Liver (tissue), 9 donors: Measurements from ENCODE around the gene NASP. TPM values are rescaled to one million over a fixed set of nuclear protein-coding genes. Genes with fewer than 3 reads are reported as not detected.

Experiments used
- DNase-seq: peaks from one replicate; pipeline ENCODE4 v3.0.0-alpha.2; 2017; ENCODE audit warnings: low spot score
- H3K27ac ChIP-seq, 2 donors: one replicate each; pipeline ENCODE4 v1.7.0; 2013; ENCODE audit warnings: inconsistent platforms in 2 of 2, low read length in 2 of 2, control low read depth in 1 of 2, low read depth in 1 of 2, mild to moderate bottlenecking in 1 of 2
- H3K27me3 ChIP-seq, 4 donors: one replicate each; pipeline versions ENCODE4 v1.6.1 to v1.7.0; 2013; ENCODE audit warnings: low read length in 3 of 4, inconsistent platforms in 1 of 4, mild to moderate bottlenecking in 1 of 4, moderate library complexity in 1 of 4; ENCODE audit not compliant: control insufficient read depth in 4 of 4, insufficient read depth in 4 of 4
- H3K36me3 ChIP-seq, 4 donors: one replicate each; pipeline versions ENCODE4 v1.6.1 to v1.7.0; 2013; ENCODE audit warnings: low read length in 3 of 4, mild to moderate bottlenecking in 3 of 4, low read depth in 1 of 4, moderate library complexity in 1 of 4; ENCODE audit not compliant: control insufficient read depth in 4 of 4, insufficient read depth in 3 of 4
- H3K4me1 ChIP-seq, 4 donors: one replicate each; pipeline versions ENCODE4 v1.6.1 to v1.7.0; 2013; ENCODE audit warnings: low read length in 3 of 4, mild to moderate bottlenecking in 3 of 4, moderate library complexity in 1 of 4; ENCODE audit not compliant: control insufficient read depth in 4 of 4, insufficient read depth in 4 of 4
- H3K4me3 ChIP-seq, 3 donors: one replicate each; pipeline versions ENCODE4 v1.6.1 to v1.7.0; 2013; ENCODE audit warnings: low read length in 3 of 3, control low read depth in 1 of 3, low read depth in 1 of 3, mild to moderate bottlenecking in 1 of 3
- H3K9ac ChIP-seq, 2 donors: one replicate each; pipeline ENCODE4 v1.7.0; 2013; ENCODE audit warnings: low read length in 2 of 2, mild to moderate bottlenecking in 2 of 2, moderate library complexity in 2 of 2, control low read depth in 1 of 2, low read depth in 1 of 2
- H3K9me3 ChIP-seq, 4 donors: one replicate each; pipeline versions ENCODE4 v1.6.1 to v1.7.0; 2013; ENCODE audit warnings: low read length in 3 of 4; ENCODE audit not compliant: control insufficient read depth in 4 of 4
- ATF3 ChIP-seq: IDR thresholded peaks from 2 replicates; pipeline ENCODE4 v1.6.1; 2016; ENCODE audit warnings: antibody characterized with exemption
- CTCF ChIP-seq: fragments of 150-350 bp; IDR thresholded peaks from 2 replicates; pipeline ENCODE4 v1.5.1; 2017; ENCODE audit warnings: improper control_type of control experiment, low read depth, low read length; ENCODE audit not compliant: missing input control
- EGR1 ChIP-seq, 2 donors: IDR thresholded peaks; 2 replicates each; pipeline ENCODE4 v1.6.1; 2016 to 2018; ENCODE audit warnings: antibody characterized with exemption in 2 of 2, low read depth in 2 of 2
- FOXA1 ChIP-seq: IDR thresholded peaks from 2 replicates; pipeline ENCODE4 v1.6.1; 2016; ENCODE audit warnings: antibody characterized with exemption
- FOXA2 ChIP-seq: IDR thresholded peaks from 2 replicates; pipeline ENCODE4 v1.6.1; 2016; ENCODE audit warnings: antibody characterized with exemption
- GABPA ChIP-seq, 2 donors: IDR thresholded peaks in 1 of 2; conservative IDR thresholded peaks in 1 of 2; 2 replicates each; pipeline ENCODE4 v1.6.1; 2016; ENCODE audit warnings: antibody characterized with exemption in 2 of 2, mild to moderate bottlenecking in 1 of 2, moderate library complexity in 1 of 2
- HNF4G ChIP-seq: IDR thresholded peaks from 2 replicates; pipeline ENCODE4 v1.6.1; 2016; ENCODE audit warnings: antibody characterized with exemption
- JUND ChIP-seq, 2 donors: IDR thresholded peaks; 2 replicates each; pipeline ENCODE4 v1.6.1; 2016; ENCODE audit warnings: antibody characterized with exemption in 2 of 2
- MAX ChIP-seq: IDR thresholded peaks from 2 replicates; pipeline ENCODE4 v1.6.1; 2016; ENCODE audit warnings: antibody characterized with exemption
- RAD21 ChIP-seq, 2 donors: IDR thresholded peaks; 2 replicates each; pipeline ENCODE4 v1.6.1; 2016; ENCODE audit warnings: antibody characterized with exemption in 2 of 2, mild to moderate bottlenecking in 2 of 2
- REST ChIP-seq: IDR thresholded peaks from 2 replicates; pipeline ENCODE4 v1.6.1; 2016; ENCODE audit warnings: antibody characterized with exemption, mild to moderate bottlenecking
- RXRA ChIP-seq, 2 donors: IDR thresholded peaks; 2 replicates each; pipeline ENCODE4 v1.6.1; 2017 to 2018; ENCODE audit warnings: antibody characterized with exemption in 2 of 2, mild to moderate bottlenecking in 1 of 2
- TAF1 ChIP-seq: conservative IDR thresholded peaks from 2 replicates; pipeline ENCODE4 v1.6.1; 2016; ENCODE audit warnings: antibody characterized with exemption, mild to moderate bottlenecking
- ZBTB33 ChIP-seq: IDR thresholded peaks from 2 replicates; pipeline ENCODE4 v1.6.1; 2016; ENCODE audit warnings: antibody characterized with exemption
- WGBS: extraction: QIAGEN DNeasy Blood & Tissue Kit; methylation state at CpG from one replicate; pipeline ENCODE4 v1.1.7; 2013; 5-methylcytosine and 5-hydroxymethylcytosine counted together
- polyA plus RNA-seq, 2 donors: library from polyadenylated mRNA; stranded (reverse) in 1 of 2; unstranded in 1 of 2; fragments of 200-250 nt in 1 of 2; fragments of >200 nt in 1 of 2; fragmentation: Nextera tagmentation in 1 of 2; extraction: Ambion mirVana in 1 of 2; gene quantifications; one replicate each; pipeline versions ENCODE4 v1.2.1 to v1.2.3, GENCODE V29; 2013 to 2015
- total RNA-seq, 2 donors: library from RNA; depleted of rRNA; stranded (reverse); fragments of >200 nt; gene quantifications; one replicate each; pipeline ENCODE4 v1.2.3, GENCODE V29; 2014
- donor health status: healthy.
- donor health status: healthy.
- donor health status: healthy.
- donor health status: healthy.
- donor health status: healthy.

Gene NASP
- total and polyA plus RNA-seq, 4 donors, result 24.9 to 74.9 (median 39.7) TPM

- H3K27me3 ChIP-seq, result no peaks in the 10 kb centered on the region
- H3K4me1 ChIP-seq, result peaks cover 0 to 5% (median 1%) of the 10 kb centered on the region in 4 donors
- DNase-seq, result no peak
- H3K27ac ChIP-seq, result no peak overlapping the region
- 63% methylated on average over 5 of the region's 5 CpGs for WGBS
- peaks cover 0 to 38% (median 26%) of the 10 kb centered on the region in 4 donors for H3K36me3 ChIP-seq
- H3K9ac ChIP-seq, result no peak overlapping the region
- H3K9me3 ChIP-seq, result no peaks in the 10 kb centered on the region
- TF ChIP-seq FOXA1 (no peak), RAD21 (IDR thresholded peaks at IDR 0.05) (no peak), TAF1 (no peak), ZBTB33 (no peak), GABPA (IDR thresholded peaks at IDR 0.05 in 1 of 2, conservative IDR thresholded peaks at IDR 0.05 in 1 of 2) (no peak), EGR1 (IDR thresholded peaks at IDR 0.05; ENCODE audit: low read depth in 2 of 2) (no peak), MAX (no peak), REST (no peak), FOXA2 (no peak), CTCF (no peak), RXRA (IDR thresholded peaks at IDR 0.05) (no peak), JUND (IDR thresholded peaks at IDR 0.05) (no peak), ATF3 (no peak), HNF4G (no peak)
- no peak overlapping the region for H3K4me3 ChIP-seq
Observed at GRCh38 chr1:45643321-45643720, 59.5 kb downstream of the NASP start.

- H3K4me3 ChIP-seq, result no peak overlapping the region
- H3K9me3 ChIP-seq, result no peaks in the 10 kb centered on the region
- no peak overlapping the region for H3K9ac ChIP-seq
- no peak for DNase-seq
- no peak for TF ChIP-seq RXRA (IDR thresholded peaks at IDR 0.05)
- TF ChIP-seq GABPA (IDR thresholded peaks at IDR 0.05 in 1 of 2, conservative IDR thresholded peaks at IDR 0.05 in 1 of 2), result no peak
- no peak for TF ChIP-seq ZBTB33
- TF ChIP-seq RAD21 (IDR thresholded peaks at IDR 0.05), result peak; percentile 61 to 65
- peaks cover 2 to 37% (median 22%) of the 10 kb centered on the region in 4 donors for H3K36me3 ChIP-seq
- H3K27ac ChIP-seq, result no peak overlapping the region
- H3K27me3 ChIP-seq, result no peaks in the 10 kb centered on the region
- H3K4me1 ChIP-seq, result peaks cover 0 to 5% (median 1%) of the 10 kb centered on the region in 4 donors
Observed at GRCh38 chr1:45643978-45644377, 60.1 kb downstream of the NASP start.
